ENCODE measurements around the gene KHK. TPM values are rescaled to one million over a fixed set of nuclear protein-coding genes. Genes with fewer than 3 reads are reported as not detected.

Gene KHK
- total RNA-seq, 4 donors from 2014 or later = 0.44 to 2.3 (median 1.7) TPM

DNA sequence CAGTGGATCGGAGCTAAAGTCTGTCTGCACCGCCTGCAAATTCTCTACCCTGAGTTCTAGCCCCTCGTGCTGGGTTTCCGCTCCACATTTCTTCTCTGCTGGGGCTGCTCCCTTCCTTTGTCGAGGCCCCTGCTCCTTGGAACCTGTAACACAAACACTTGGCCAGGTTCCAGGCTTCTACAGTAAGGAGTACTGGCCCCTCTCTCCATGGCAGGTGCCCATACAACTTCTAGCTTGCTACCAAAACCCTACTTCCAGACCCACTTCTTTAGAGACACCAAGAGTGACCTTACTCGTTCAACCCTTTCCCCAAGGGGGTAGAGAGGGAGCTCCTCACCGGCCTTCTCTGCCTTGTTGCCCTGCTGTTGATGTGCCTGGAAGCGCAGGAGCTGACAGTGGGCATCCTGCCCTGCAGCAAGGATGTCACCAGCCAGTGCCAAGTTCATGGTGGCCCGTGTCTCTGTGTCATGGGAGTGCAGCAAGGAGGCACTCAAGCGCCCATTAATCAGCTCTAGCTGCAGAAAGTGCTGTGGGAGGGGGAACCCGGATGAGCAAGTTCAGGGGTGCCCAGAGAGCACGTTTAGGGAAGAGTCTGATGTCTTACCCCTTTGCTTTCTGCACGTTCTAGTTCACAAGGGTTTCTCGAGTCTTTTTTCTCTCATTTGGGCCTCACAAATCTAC is 46.8 kb downstream of the KHK start:
- no peak for DNase-seq
- Histone ChIP-seq H3K4me3 (replicated peaks in 1 of 3) (peak overlapping the region; percentile 65 to 100 (median 70)), H3K27ac (peak overlapping the region in 1 of 3 donors; percentile 87), H3K36me3 (peaks cover 11 to 24% of the 10 kb centered on the region in 2 donors), H3K4me1 (peaks cover 10 to 12% of the 10 kb centered on the region in 2 donors), H3K27me3 (no peaks in the 10 kb centered on the region), H3K9me3 (no peaks in the 10 kb centered on the region)
- WGBS, 2 donors = 34 to 35% methylated on average over 14 of the region's 14 CpGs
- intact Hi-C loops (cut with DNase I) = no loop called here
- TF ChIP-seq POLR2A (IDR thresholded peaks at IDR 0.05) = no peak
- TF ChIP-seq, protein P1, sequence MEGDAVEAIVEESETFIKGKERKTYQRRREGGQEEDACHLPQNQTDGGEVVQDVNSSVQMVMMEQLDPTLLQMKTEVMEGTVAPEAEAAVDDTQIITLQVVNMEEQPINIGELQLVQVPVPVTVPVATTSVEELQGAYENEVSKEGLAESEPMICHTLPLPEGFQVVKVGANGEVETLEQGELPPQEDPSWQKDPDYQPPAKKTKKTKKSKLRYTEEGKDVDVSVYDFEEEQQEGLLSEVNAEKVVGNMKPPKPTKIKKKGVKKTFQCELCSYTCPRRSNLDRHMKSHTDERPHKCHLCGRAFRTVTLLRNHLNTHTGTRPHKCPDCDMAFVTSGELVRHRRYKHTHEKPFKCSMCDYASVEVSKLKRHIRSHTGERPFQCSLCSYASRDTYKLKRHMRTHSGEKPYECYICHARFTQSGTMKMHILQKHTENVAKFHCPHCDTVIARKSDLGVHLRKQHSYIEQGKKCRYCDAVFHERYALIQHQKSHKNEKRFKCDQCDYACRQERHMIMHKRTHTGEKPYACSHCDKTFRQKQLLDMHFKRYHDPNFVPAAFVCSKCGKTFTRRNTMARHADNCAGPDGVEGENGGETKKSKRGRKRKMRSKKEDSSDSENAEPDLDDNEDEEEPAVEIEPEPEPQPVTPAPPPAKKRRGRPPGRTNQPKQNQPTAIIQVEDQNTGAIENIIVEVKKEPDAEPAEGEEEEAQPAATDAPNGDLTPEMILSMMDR (IDR thresholded peaks at IDR 0.05) = no peak

DNA sequence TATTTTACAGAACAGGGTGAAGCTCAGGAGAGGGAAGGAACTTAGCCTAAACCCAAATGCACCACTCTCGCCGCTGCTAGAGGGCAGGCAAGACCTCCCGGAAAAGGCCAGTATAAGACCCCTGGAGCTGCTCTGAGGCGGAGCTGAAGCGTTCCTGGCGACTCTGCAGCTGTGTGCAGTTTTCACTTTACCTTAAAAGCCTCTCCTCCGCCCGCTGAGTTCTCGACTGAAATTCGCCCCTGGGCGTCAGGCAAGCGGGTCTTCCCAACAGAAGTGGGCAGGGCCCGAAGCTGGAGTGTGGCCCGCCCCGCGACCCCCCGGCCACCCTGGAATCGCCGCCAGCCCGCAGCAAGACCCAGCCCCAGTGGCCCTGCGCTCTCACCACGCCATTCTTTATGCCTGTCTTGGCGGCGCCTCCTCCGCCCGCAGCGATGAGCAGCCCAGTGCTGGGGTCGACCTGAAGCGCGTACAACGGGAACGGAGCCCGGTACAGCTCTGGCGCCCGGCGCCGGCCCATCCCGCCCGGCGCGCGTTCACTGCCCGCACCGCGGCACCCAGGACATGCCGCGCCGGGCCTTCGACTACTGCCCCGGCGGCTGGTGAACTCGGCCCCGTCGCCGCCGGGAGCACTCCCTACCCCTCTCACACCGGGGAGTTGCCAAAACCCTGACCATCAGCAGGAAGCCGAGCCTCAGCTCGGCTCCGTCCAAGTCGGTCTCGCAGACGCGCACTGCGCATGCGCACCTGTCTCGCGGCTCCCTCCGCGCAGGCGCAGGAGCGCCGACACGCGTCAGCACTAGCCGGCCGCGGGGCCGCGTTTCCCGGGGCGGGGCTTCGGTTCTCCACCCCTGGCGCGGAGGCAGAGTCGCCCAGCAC is 47.6 kb downstream of the KHK start, which contains the start of gene PREB:
Gene PREB, minus strand, starts transcription at position 732 of the 876 bp plus-strand sequence. Its CDS starts 215 bp downstream, at position 517.
- peak; percentile 97 to 98 for DNase-seq
- whole genome bisulfite sequencing, 2 donors = 0 to 2% methylated on average over 6 to 42 of the region's 86 CpGs

DNA sequence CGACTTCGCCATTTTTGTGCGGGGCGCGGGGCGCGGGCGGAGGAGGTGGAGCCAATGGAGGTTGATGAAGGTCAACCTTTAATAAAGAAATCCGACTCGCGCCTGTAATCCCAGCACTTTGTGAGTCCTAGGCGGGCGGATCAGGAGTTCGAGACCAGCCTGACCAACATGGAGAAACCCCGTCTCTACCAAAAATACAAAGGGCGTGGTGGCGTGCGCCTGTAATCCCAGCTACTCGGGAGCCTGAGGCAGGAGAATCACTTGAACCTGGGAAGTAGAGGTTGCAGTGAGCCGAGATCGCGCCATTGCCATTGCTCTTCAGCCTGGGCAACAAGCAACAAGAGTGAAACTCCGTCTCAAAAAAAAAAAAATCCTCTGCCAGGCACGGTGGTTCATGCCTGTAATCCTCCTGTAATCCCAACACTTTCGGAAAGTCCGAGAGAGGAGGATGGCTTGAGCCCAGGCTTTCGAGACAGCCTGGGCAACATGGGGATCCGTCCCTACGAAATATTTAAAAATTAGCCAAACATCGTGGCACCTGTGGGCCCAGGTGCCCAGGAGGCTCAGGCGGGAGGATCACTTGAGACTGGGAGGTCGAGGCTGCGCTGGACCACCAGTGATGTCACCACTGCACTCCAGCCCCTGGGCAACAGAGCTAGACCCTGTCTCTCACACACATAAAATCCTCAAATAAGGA is 48.4 kb downstream of the KHK start:
- 70 to 89% methylated on average over 20 to 26 of the region's 33 CpGs for WGBS, 2 donors
- no peak for DNase-seq
- Histone ChIP-seq H3K36me3 (peaks cover 11 to 24% of the 10 kb centered on the region in 2 donors), H3K27me3 (no peaks in the 10 kb centered on the region), H3K4me3 (replicated peaks in 1 of 3) (peak overlapping the region in 1 of 3 donors; percentile 100), H3K9me3 (no peaks in the 10 kb centered on the region), H3K4me1 (peaks cover 10 to 12% of the 10 kb centered on the region in 2 donors), H3K27ac (peak overlapping the region in 2 of 3 donors; percentile 78 to 87)
- intact Hi-C loops (cut with DNase I) = loop anchor here (5.0 kb wide), 1 partner anchor 72 kb away; no protein-coding TSS in a partner anchor
- TF ChIP-seq POLR2A (IDR thresholded peaks at IDR 0.05) = no peak
- TF ChIP-seq, protein P1 (IDR thresholded peaks at IDR 0.05) = no peak

More for the DNA sequence above, 47.6 kb downstream of the KHK start, which contains the start of gene PREB:
- TF ChIP-seq, protein P1 (IDR thresholded peaks at IDR 0.05) = peak in 1 of 6 experiments; percentile 7
- peak in 1 of 2 donors; percentile 92 for TF ChIP-seq POLR2A (IDR thresholded peaks at IDR 0.05)
- H3K27ac ChIP-seq = peak within 1 kb of the TSS; percentile 48 to 87 (median 78)
- H3K4me1 ChIP-seq = peaks cover 10 to 12% of the 10 kb centered on the region in 2 donors
- intact Hi-C loops (cut with DNase I) = no loop called here
- no peaks in the 10 kb centered on the region for H3K27me3 ChIP-seq
- H3K36me3 ChIP-seq = peaks cover 11 to 24% of the 10 kb centered on the region in 2 donors
- peak within 1 kb of the TSS; percentile 65 to 100 (median 70) for H3K4me3 ChIP-seq (replicated peaks in 1 of 3)
- no peaks in the 10 kb centered on the region for H3K9me3 ChIP-seq

DNA sequence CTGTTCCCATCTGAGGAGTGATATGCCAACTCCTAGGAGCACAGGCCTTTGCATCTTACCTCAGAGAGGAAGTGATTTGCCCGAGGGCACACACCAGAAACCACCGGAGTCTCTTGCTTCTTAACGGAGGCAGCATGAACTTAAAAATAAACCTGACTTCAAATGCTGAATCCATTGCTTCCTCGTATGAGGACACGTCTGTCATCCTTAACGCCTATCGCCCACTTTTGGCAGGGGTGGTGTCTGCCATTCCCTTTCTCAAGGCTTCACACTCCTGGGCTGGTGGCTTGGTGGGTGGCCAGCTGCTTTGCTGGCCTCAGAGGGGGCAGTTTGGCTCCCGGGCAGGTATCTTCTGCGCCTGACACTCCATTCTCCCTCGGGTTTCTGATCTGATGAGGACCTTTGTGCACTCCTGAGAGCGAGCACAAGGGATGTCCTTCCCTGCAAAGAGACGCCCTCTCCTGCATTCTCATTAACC is 48.9 kb downstream of the KHK start:
- 85 to 92% methylated on average over 12 of the region's 12 CpGs for WGBS, 2 donors
- no peak for DNase-seq
- Histone ChIP-seq H3K4me1 (peaks cover 10 to 12% of the 10 kb centered on the region in 2 donors), H3K27ac (no peak overlapping the region), H3K9me3 (no peaks in the 10 kb centered on the region), H3K4me3 (replicated peaks in 1 of 3) (no peak overlapping the region), H3K36me3 (peaks cover 9 to 21% of the 10 kb centered on the region in 2 donors), H3K27me3 (no peaks in the 10 kb centered on the region)
- no peak for TF ChIP-seq POLR2A (IDR thresholded peaks at IDR 0.05)
- TF ChIP-seq, protein P1 (IDR thresholded peaks at IDR 0.05) = no peak
- intact Hi-C loops (cut with DNase I) = loop anchor here (5.0 kb wide), 1 partner anchor 72 kb away; no protein-coding TSS in a partner anchor
